GM10847 (cell line): ENCODE results near the gene TRAM2.

ENCODE experiments used
- POLR2A ChIP-seq: IDR thresholded peaks from 2 replicates; pipeline ENCODE4 v1.6.1; 2011; ENCODE audit not compliant: insufficient read length; ENCODE audit errors: extremely low read depth

TRAM2 gene

DNA sequence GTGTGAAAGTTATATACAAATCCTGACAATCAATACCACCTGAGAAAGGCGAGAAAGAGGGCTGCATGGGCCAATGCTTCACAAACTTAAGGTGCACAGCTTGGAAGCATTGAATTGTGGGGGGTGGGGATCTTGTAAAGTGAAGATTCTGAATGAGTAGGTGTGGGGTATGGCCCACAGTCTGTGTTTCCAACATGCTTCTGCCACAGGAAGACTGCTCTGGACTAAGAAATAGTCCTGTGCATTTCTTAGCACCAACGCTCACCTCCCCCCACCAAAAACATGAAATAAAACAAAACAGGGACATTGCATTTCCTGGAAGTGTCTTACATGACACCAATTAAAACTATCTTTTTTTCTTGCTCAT, 21.9 kb upstream of the TRAM2 start:
- no peak for TF ChIP-seq POLR2A

DNA sequence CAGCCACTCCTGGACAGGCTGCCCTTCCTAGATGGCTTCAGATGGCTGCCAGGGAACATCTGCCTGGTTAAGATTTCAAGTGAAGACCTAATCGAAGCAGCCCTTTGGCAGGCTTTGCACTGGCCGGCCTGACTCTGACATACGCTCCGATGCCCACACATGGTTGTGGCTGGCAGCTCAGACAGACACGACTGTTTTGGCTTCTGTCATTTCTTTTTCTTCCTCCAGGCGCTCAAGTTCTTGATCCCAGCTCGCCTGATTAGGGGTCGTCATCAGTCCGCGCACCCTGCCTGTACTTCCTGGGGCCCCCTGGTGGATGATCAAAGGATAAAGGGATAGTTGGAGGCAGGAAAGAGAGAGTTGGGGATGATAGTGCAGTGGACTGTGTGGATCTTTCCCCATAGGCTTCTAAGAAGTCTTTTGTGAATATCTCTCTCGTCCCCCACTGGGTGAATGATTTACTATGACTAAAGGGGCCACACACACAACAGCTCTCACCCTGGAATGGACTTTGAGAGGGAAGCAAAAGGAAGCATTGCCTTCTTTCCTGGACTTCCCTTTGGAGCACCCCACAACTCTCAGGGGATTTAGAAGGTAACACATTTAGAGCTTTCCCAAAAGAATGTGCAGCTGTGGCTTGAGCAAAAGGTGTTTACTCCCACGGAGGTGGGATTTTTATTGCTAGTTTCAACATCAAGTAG, 21.4 kb upstream of the TRAM2 start:
- TF ChIP-seq POLR2A: no peak

GRCh38 chr6:52597738-52598122, 20.9 kb upstream of the TRAM2 start:
- TF ChIP-seq POLR2A: no peak

- TF ChIP-seq POLR2A: no peak
Measured at GRCh38 chr6:52596371-52597028, 19.6 kb upstream of the TRAM2 start.

DNA sequence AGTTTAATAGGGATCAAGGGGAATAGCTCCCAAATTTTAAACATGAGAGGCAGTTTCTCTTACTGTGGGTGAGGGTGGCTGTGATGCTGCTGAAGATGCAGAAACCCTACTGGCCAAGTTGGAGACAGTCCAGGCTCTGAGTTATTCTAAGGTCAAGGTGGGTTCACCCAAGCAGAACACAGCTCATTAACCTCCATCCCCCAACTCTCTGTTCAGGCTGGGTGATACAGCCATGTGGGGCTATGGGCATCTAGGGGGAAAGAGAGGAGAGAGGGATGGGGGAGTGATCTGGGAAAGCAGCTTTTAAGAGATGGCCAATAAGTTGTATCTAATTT, 18.9 kb upstream of the TRAM2 start:
- no peak for TF ChIP-seq POLR2A

- no peak for TF ChIP-seq POLR2A
Measured at GRCh38 chr6:52595000-52595795, 18.3 kb upstream of the TRAM2 start.

DNA sequence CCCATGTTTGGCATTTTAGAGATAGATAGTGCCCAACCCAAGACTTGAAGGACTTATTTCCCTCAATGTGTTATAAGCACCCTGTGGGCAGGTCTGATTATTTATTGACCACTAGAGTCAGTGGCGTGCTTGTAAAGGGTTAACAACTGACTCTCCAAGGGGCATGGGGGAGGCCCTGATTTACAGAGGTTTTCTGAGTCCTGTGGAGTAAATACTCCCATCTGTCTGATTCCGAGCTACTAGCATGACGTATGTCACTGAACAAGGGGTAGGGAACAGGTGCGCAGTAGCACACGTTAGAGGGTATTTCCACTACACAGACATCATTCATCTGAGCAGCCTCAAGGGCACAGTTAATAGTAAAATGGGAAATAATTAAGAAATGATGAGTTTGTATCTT, 17.4 kb upstream of the TRAM2 start:
- no peak for TF ChIP-seq POLR2A

DNA sequence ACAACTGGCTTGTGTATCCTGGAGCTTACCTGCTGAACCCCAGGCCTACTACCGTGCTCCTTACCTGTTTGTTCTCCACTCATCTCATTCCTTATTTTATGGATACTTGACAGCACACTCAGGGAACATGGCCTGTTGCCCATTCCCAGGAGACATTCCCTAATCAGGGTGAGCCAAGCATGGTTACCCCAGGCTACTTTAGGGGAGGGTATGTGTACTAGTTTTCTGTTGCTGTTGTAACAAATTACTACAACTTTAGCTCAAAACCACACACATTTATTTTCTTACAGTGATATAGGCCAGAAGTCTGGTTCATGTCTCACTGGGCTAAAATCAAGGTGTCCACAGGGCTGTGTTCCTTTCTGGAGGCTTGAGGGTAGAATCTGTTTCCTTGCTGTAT, 15.0 kb upstream of the TRAM2 start:
- TF ChIP-seq POLR2A: no peak

- no peak for TF ChIP-seq POLR2A
Measured at GRCh38 chr6:52590152-52590891, 13.5 kb upstream of the TRAM2 start.

DNA sequence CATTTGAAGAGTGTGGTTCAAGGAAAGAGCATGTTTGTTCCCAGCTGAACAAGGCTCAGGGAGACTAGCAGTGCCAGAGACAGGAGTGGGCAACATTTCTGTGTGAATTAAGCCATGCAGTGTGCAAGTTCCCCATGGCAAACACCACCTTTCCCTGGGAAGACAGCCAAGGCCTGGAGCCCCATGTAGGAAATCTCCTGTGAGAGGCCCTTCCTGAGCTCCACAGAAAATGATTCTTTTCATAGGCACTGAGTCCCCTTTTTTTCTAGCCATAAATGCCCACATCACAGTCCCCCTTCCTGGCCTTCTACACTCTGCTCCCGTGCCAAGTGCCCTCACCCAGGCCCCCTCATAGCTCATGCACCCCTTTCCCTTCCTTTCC, 11.8 kb upstream of the TRAM2 start:
- TF ChIP-seq POLR2A: no peak

GRCh38 chr6:52588087-52588709, 11.3 kb upstream of the TRAM2 start:
- no peak for TF ChIP-seq POLR2A

DNA sequence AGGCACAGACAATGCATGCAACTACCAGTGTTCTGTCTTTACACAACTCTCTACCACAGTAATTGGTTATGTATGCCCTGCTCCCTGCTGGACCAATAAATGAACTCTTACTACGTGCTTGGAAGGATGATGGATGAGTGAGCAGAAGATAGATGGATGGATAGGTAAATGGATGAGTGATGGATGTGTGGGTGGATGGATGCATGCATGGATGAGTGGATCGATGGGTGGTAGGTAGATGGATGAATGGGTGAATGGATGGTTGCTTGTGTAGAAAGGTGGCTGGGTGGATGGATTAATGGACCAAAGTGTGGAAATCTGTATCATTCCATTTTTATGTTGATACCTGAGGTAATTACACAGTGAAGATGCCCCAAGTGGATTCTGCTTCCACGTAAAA, 10.1 kb upstream of the TRAM2 start:
- no peak for TF ChIP-seq POLR2A

DNA sequence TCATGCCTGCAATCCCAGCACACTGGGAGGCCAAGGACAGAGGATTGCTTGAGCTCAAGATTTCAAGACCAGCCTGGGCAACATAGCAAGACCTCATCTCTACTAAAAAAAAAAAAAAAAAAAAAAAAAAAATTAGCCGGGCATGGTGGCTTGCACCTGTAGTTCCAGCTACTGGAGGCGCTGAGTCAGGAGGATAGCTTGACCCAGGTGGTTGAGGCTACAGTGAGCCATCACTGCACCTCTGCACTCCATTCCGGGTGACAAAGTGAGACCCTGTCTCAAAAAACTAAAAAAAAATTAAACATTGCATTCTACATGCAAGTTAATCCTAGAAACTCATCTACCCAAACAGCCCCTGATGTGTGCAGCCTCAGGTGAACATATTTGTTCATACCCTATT, 7.3 kb upstream of the TRAM2 start:
- no peak for TF ChIP-seq POLR2A

- no peak for TF ChIP-seq POLR2A
Measured at GRCh38 chr6:52582996-52583395, 6.1 kb upstream of the TRAM2 start.

- no peak for TF ChIP-seq POLR2A
Measured at GRCh38 chr6:52582446-52582845, 5.6 kb upstream of the TRAM2 start.
